Measurements from ENCODE around the gene GSTA4. TPM values are rescaled to one million over a fixed set of nuclear protein-coding genes. Genes with fewer than 3 reads are reported as not detected.
A peak's percentile ranks its signal among the peaks of the same experiment; 100 is the strongest.

Gene GSTA4
- total and polyA plus RNA-seq, 2 donors from 2014 or later, result 17.4 to 47.4 TPM

DNA sequence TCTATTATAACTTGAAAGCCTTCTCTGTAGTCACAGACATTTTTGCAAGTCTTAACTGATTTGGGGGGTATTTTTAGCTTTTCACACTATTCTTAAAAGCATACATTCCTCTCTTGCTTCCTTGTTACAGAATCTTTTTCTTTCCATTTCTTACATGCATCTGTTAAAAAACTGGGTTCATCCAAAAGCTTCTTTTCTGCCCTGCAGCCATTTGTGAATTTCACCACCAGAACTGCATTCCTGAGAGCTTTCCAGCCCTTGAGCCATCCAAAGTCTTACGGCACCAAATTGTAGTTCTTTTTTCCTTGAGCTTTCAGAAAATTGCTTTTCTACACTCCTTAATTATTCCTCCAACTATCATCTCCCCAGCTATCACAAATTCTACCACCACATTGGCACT lies 19.7 kb upstream of the GSTA4 start:
- FAIRE-seq, result no peak
- no peak for DNase-seq
- H3K4me1 ChIP-seq (ENCODE audit: control insufficient read depth in 2 of 3, insufficient read depth in 2 of 3, low read depth in 1 of 3, low read length in 3 of 3), result no peaks in the 10 kb centered on the region
- H3K36me3 ChIP-seq (ENCODE audit: control insufficient read depth in 2 of 3, insufficient read depth in 3 of 3, low read length in 3 of 3), result peaks cover 17 to 44% (median 34%) of the 10 kb centered on the region in 3 donors
- H3K27me3 ChIP-seq (ENCODE audit: control insufficient read depth, insufficient read depth, low read length), result no peaks in the 10 kb centered on the region
- no peak overlapping the region for H3K27ac ChIP-seq (ENCODE audit: low read depth in 2 of 2, low read length in 2 of 2)
- no peaks in the 10 kb centered on the region for H3K9me3 ChIP-seq (ENCODE audit: control insufficient read depth in 2 of 3, insufficient read depth in 1 of 3, low read length in 3 of 3)
- H3K4me3 ChIP-seq (ENCODE audit: low read length in 3 of 3), result no peak overlapping the region
- TF ChIP-seq CTCF (IDR thresholded peaks at IDR 0.05; ENCODE audit: borderline replicate concordance, extremely low read depth, insufficient read depth), result no peak
- intact Hi-C loops (cut with DNase I), result no loop called here
- H3K9ac ChIP-seq (ENCODE audit: low read length in 3 of 3), result no peak overlapping the region

DNA sequence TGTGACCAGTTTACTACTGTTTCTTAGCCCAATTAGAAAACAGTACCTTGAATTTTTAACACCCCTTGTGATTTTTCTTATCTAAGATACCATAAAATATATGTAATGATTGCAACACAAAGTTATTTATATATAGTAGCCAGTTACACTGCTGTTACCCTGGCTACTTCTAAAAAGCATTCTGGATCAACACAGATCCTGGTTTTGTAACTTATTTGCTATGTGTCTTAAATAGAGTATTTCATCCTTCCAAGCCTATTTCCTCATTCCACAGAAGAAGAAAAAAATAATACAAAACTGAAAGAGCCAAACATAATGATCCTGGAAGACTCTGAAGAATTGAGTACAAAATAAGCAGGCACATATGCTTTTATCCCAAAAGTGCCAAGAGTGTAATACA lies 19.0 kb upstream of the GSTA4 start:
- TF ChIP-seq CTCF (IDR thresholded peaks at IDR 0.05; ENCODE audit: borderline replicate concordance, extremely low read depth, insufficient read depth), result no peak
- Histone ChIP-seq H3K36me3 (ENCODE audit: control insufficient read depth in 2 of 3, insufficient read depth in 3 of 3, low read length in 3 of 3) (peaks cover 17 to 51% (median 38%) of the 10 kb centered on the region in 3 donors), H3K4me3 (ENCODE audit: low read length in 3 of 3) (no peak overlapping the region), H3K9ac (ENCODE audit: low read length in 3 of 3) (no peak overlapping the region), H3K27ac (ENCODE audit: low read depth in 2 of 2, low read length in 2 of 2) (no peak overlapping the region), H3K9me3 (ENCODE audit: control insufficient read depth in 2 of 3, insufficient read depth in 1 of 3, low read length in 3 of 3) (no peaks in the 10 kb centered on the region), H3K4me1 (ENCODE audit: control insufficient read depth in 2 of 3, insufficient read depth in 2 of 3, low read depth in 1 of 3, low read length in 3 of 3) (no peaks in the 10 kb centered on the region), H3K27me3 (ENCODE audit: control insufficient read depth, insufficient read depth, low read length) (no peaks in the 10 kb centered on the region)
- intact Hi-C loops (cut with DNase I), result no loop called here
- no peak for FAIRE-seq
- DNase-seq, result no peak

DNA sequence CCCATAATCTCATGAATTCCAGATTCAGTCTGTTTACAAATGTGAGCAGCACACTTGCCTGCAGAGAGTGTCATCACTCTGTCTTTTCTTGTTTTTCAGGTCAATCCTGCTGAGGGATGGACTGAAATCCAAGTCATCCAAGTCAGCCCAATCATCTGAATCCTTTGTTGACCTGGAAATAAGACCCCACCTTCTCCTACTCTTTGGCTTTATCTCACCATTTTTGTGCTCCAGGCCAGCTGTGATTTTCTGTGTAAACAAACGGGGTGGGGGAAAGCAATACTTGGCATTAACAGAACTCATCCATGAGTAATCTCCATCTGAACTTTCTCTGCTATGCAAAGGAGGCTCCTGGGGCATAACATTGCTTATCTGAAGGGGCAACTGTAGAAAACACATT lies 16.9 kb upstream of the GSTA4 start:
- Histone ChIP-seq H3K4me3 (ENCODE audit: low read length in 3 of 3) (no peak overlapping the region), H3K27me3 (ENCODE audit: control insufficient read depth, insufficient read depth, low read length) (no peaks in the 10 kb centered on the region), H3K9ac (ENCODE audit: low read length in 3 of 3) (no peak overlapping the region), H3K4me1 (ENCODE audit: control insufficient read depth in 2 of 3, insufficient read depth in 2 of 3, low read depth in 1 of 3, low read length in 3 of 3) (no peaks in the 10 kb centered on the region), H3K27ac (ENCODE audit: low read depth in 2 of 2, low read length in 2 of 2) (no peak overlapping the region), H3K36me3 (ENCODE audit: control insufficient read depth in 2 of 3, insufficient read depth in 3 of 3, low read length in 3 of 3) (peaks cover 14 to 46% (median 24%) of the 10 kb centered on the region in 3 donors), H3K9me3 (ENCODE audit: control insufficient read depth in 2 of 3, insufficient read depth in 1 of 3, low read length in 3 of 3) (no peaks in the 10 kb centered on the region)
- DNase-seq, result peak in 2 of 5 donors; percentile 15 to 31
- no peak for TF ChIP-seq CTCF (IDR thresholded peaks at IDR 0.05; ENCODE audit: borderline replicate concordance, extremely low read depth, insufficient read depth)
- FAIRE-seq, result no peak
- intact Hi-C loops (cut with DNase I), result no loop called here

- intact Hi-C loops (cut with DNase I), result no loop called here
- H3K27ac ChIP-seq (ENCODE audit: low read depth in 2 of 2, low read length in 2 of 2), result no peak overlapping the region
- peaks cover 18 to 57% (median 33%) of the 10 kb centered on the region in 3 donors for H3K36me3 ChIP-seq (ENCODE audit: control insufficient read depth in 2 of 3, insufficient read depth in 3 of 3, low read length in 3 of 3)
- no peak overlapping the region for H3K4me3 ChIP-seq (ENCODE audit: low read length in 3 of 3)
- H3K9ac ChIP-seq (ENCODE audit: low read length in 3 of 3), result no peak overlapping the region
- no peak for TF ChIP-seq CTCF (IDR thresholded peaks at IDR 0.05; ENCODE audit: borderline replicate concordance, extremely low read depth, insufficient read depth)
- H3K9me3 ChIP-seq (ENCODE audit: control insufficient read depth in 2 of 3, insufficient read depth in 1 of 3, low read length in 3 of 3), result no peaks in the 10 kb centered on the region
- H3K27me3 ChIP-seq (ENCODE audit: control insufficient read depth, insufficient read depth, low read length), result no peaks in the 10 kb centered on the region
- H3K4me1 ChIP-seq (ENCODE audit: control insufficient read depth in 2 of 3, insufficient read depth in 2 of 3, low read depth in 1 of 3, low read length in 3 of 3), result no peaks in the 10 kb centered on the region
- DNase-seq (no peak), FAIRE-seq (no peak)
Measured at GRCh38 chr6:53010504-53010903, 15.4 kb upstream of the GSTA4 start.
